ENCODE data around the gene TPPP3.

GRCh38 chr16:67384778-67385510, 8.4 kb downstream of the TPPP3 start:
- TF ChIP-seq, protein P1, sequence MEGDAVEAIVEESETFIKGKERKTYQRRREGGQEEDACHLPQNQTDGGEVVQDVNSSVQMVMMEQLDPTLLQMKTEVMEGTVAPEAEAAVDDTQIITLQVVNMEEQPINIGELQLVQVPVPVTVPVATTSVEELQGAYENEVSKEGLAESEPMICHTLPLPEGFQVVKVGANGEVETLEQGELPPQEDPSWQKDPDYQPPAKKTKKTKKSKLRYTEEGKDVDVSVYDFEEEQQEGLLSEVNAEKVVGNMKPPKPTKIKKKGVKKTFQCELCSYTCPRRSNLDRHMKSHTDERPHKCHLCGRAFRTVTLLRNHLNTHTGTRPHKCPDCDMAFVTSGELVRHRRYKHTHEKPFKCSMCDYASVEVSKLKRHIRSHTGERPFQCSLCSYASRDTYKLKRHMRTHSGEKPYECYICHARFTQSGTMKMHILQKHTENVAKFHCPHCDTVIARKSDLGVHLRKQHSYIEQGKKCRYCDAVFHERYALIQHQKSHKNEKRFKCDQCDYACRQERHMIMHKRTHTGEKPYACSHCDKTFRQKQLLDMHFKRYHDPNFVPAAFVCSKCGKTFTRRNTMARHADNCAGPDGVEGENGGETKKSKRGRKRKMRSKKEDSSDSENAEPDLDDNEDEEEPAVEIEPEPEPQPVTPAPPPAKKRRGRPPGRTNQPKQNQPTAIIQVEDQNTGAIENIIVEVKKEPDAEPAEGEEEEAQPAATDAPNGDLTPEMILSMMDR (IDR thresholded peaks at IDR 0.05) = no peak
- TF ChIP-seq POLR2AphosphoS5 (IDR thresholded peaks at IDR 0.05) (no peak), EP300 (IDR thresholded peaks at IDR 0.05) (no peak), POLR2A (IDR thresholded peaks at IDR 0.05) (no peak)
